Chondrocyte (in vitro differentiated cells): ENCODE measurements around the gene CAPN13. TPM values are rescaled to one million over a fixed set of nuclear protein-coding genes. Genes with fewer than 3 reads are reported as not detected.

Source experiments
- DNase-seq: peaks from one replicate; pipeline ENCODE4 v3.0.0; 2021; ENCODE audit warnings: mixed read lengths, low spot score
- H3K27ac Mint-ChIP-seq: one replicate; pipeline ENCODE4 v1.8.0; 2021; ENCODE audit warnings: mild to moderate bottlenecking, moderate library complexity, mixed read lengths; ENCODE audit not compliant: unreplicated experiment
- H3K27me3 Mint-ChIP-seq: 2 replicates; pipeline ENCODE4 v1.8.0; 2021; ENCODE audit warnings: low read depth, mixed read lengths
- H3K36me3 Mint-ChIP-seq: 2 replicates; pipeline ENCODE4 v1.8.0; 2021; ENCODE audit warnings: low read depth, mixed read lengths
- H3K4me1 Mint-ChIP-seq: 2 replicates; pipeline ENCODE4 v1.8.0; 2021; ENCODE audit warnings: low read depth, mild to moderate bottlenecking, mixed read lengths
- H3K4me3 Mint-ChIP-seq: one replicate; pipeline ENCODE4 v1.8.0; 2021; ENCODE audit warnings: mild to moderate bottlenecking, moderate library complexity, mixed read lengths; ENCODE audit not compliant: unreplicated experiment
- H3K9me3 Mint-ChIP-seq: 2 replicates; pipeline ENCODE4 v1.8.0; 2021; ENCODE audit warnings: low read depth, mixed read lengths
- total RNA-seq: library from RNA; stranded (reverse); gene quantifications from 3 replicates; pipeline ENCODE4 v1.2.1, GENCODE V29; 2021
- TF ChIP-seq, protein P1 (sequence below): fragments of 200-600 bp; sonication (generic); IDR thresholded peaks from 2 replicates; pipeline ENCODE4 v1.5.0; 2021; ENCODE audit warnings: antibody characterized with exemption, mild to moderate bottlenecking, moderate library complexity

Gene CAPN13
- total RNA-seq, 1 donor from 2014 or later: not detected

GRCh38 chr2:30736461-30737325, 70.6 kb downstream of the CAPN13 start:
- TF ChIP-seq, protein P1, sequence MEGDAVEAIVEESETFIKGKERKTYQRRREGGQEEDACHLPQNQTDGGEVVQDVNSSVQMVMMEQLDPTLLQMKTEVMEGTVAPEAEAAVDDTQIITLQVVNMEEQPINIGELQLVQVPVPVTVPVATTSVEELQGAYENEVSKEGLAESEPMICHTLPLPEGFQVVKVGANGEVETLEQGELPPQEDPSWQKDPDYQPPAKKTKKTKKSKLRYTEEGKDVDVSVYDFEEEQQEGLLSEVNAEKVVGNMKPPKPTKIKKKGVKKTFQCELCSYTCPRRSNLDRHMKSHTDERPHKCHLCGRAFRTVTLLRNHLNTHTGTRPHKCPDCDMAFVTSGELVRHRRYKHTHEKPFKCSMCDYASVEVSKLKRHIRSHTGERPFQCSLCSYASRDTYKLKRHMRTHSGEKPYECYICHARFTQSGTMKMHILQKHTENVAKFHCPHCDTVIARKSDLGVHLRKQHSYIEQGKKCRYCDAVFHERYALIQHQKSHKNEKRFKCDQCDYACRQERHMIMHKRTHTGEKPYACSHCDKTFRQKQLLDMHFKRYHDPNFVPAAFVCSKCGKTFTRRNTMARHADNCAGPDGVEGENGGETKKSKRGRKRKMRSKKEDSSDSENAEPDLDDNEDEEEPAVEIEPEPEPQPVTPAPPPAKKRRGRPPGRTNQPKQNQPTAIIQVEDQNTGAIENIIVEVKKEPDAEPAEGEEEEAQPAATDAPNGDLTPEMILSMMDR: no peak
- DNase-seq: no peak
- H3K27ac Mint-ChIP-seq: no peak overlapping the region
- H3K4me3 Mint-ChIP-seq: no peak overlapping the region
- H3K36me3 Mint-ChIP-seq: no peaks in the 10 kb centered on the region
- no peaks in the 10 kb centered on the region for H3K9me3 Mint-ChIP-seq
- H3K4me1 Mint-ChIP-seq: no peaks in the 10 kb centered on the region
- peaks cover 40% of the 10 kb centered on the region for H3K27me3 Mint-ChIP-seq

GRCh38 chr2:30733876-30734520, 73.2 kb downstream of the CAPN13 start:
- no peaks in the 10 kb centered on the region for H3K36me3 Mint-ChIP-seq
- H3K27me3 Mint-ChIP-seq: peaks cover 32% of the 10 kb centered on the region
- DNase-seq: no peak
- no peak overlapping the region for H3K4me3 Mint-ChIP-seq
- H3K27ac Mint-ChIP-seq: no peak overlapping the region
- no peaks in the 10 kb centered on the region for H3K4me1 Mint-ChIP-seq
- TF ChIP-seq, protein P1: no peak
- no peaks in the 10 kb centered on the region for H3K9me3 Mint-ChIP-seq

GRCh38 chr2:30732876-30733275, 74.4 kb downstream of the CAPN13 start:
- Mint-ChIP-seq H3K4me1 (no peaks in the 10 kb centered on the region), H3K27ac (no peak overlapping the region), H3K4me3 (no peak overlapping the region), H3K9me3 (no peaks in the 10 kb centered on the region), H3K36me3 (no peaks in the 10 kb centered on the region), H3K27me3 (peaks cover 26% of the 10 kb centered on the region)
- TF ChIP-seq, protein P1: no peak
- no peak for DNase-seq

DNA sequence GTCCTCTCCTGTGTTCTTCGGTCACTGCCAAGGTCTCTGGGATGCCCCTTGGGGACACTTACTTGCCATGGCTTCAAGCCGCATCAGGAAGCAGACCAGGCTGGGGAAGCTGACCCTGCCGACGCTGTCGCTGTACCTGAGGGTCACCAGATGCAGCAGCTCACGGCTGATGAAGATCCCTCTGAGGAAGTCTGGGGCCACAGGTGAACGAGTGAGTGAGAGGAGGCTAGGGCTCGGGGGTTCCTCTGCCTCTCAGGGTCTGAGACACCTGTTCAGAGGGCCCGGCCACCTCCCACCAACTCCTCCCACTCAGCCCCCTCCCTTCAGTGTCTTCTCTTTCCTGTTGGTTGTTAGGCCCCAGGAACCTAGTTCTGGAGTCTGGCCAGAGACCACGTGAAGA, 74.9 kb downstream of the CAPN13 start:
- Mint-ChIP-seq H3K4me3 (no peak overlapping the region), H3K27me3 (peaks cover 23% of the 10 kb centered on the region), H3K36me3 (no peaks in the 10 kb centered on the region), H3K9me3 (no peaks in the 10 kb centered on the region), H3K27ac (no peak overlapping the region), H3K4me1 (no peaks in the 10 kb centered on the region)
- DNase-seq: no peak
- TF ChIP-seq, protein P1: no peak

DNA sequence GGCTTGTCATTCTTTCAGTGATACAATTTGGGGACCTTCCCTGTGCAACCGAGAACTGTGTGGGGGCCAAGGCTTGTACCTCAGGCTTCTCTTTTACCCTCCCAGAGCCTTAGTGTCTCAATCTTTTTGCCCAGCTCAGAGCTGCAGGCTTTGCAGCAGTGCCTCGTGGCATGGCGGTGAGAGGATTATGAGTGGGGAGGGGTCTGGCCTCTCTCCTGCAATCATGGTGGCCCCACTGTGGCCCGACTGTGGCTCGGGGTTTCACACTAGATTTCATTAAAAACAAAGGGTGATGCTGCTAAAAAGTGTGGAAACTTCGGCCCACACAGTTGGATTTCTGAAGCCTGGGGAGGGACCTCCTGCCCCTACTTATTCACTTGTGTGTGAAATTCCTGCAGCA, 75.5 kb downstream of the CAPN13 start:
- Mint-ChIP-seq H3K4me1 (no peaks in the 10 kb centered on the region), H3K9me3 (no peaks in the 10 kb centered on the region), H3K36me3 (no peaks in the 10 kb centered on the region), H3K27ac (no peak overlapping the region), H3K4me3 (no peak overlapping the region), H3K27me3 (peaks cover 17% of the 10 kb centered on the region)
- TF ChIP-seq, protein P1: no peak
- no peak for DNase-seq
